Stomach smooth muscle (tissue), 2 donors: ENCODE data around the gene SLCO3A1.

Experiments
- H3K27ac ChIP-seq: one replicate; pipeline ENCODE4 v1.7.0; 2013; ENCODE audit warnings: mild to moderate bottlenecking, low read length, inconsistent platforms
- H3K27me3 ChIP-seq, 2 donors: one replicate each; pipeline ENCODE4 v1.7.0; 2013; ENCODE audit warnings: low read length in 2 of 2; ENCODE audit not compliant: insufficient read depth in 2 of 2, control insufficient read depth in 1 of 2
- H3K36me3 ChIP-seq, 2 donors: one replicate each; pipeline ENCODE4 v1.7.0; 2013; ENCODE audit warnings: low read length in 2 of 2; ENCODE audit not compliant: control insufficient read depth in 2 of 2, insufficient read depth in 2 of 2
- H3K4me1 ChIP-seq: one replicate; pipeline ENCODE4 v1.7.0; 2013; ENCODE audit warnings: low read length; ENCODE audit not compliant: control insufficient read depth, insufficient read depth
- H3K4me3 ChIP-seq, 2 donors: one replicate each; pipeline ENCODE4 v1.7.0; 2013; ENCODE audit warnings: low read length in 2 of 2
- H3K9ac ChIP-seq, 2 donors: one replicate each; pipeline ENCODE4 v1.7.0; 2013; ENCODE audit warnings: low read length in 2 of 2, mild to moderate bottlenecking in 1 of 2
- H3K9me3 ChIP-seq, 2 donors: one replicate each; pipeline ENCODE4 v1.7.0; 2013; ENCODE audit warnings: low read length in 2 of 2; ENCODE audit not compliant: control insufficient read depth in 2 of 2
- donor health status: healthy.
- donor health status: Pancreatic carcinoma.

The SLCO3A1 gene

GRCh38 chr15:91980502-91981267, 127.2 kb downstream of the SLCO3A1 start:
- no peak overlapping the region for H3K4me3 ChIP-seq
- no peaks in the 10 kb centered on the region for H3K36me3 ChIP-seq
- no peak overlapping the region for H3K27ac ChIP-seq
- peaks cover 2% of the 10 kb centered on the region for H3K4me1 ChIP-seq
- H3K9ac ChIP-seq, result no peak overlapping the region
- H3K9me3 ChIP-seq, result no peaks in the 10 kb centered on the region
- no peaks in the 10 kb centered on the region for H3K27me3 ChIP-seq

- no peak overlapping the region for H3K9ac ChIP-seq
- no peak overlapping the region for H3K27ac ChIP-seq
- no peak overlapping the region for H3K4me3 ChIP-seq
- no peaks in the 10 kb centered on the region for H3K9me3 ChIP-seq
- H3K27me3 ChIP-seq, result no peaks in the 10 kb centered on the region
- H3K4me1 ChIP-seq, result peaks cover 2% of the 10 kb centered on the region
- H3K36me3 ChIP-seq, result no peaks in the 10 kb centered on the region
These were observed 128.6 kb downstream of the SLCO3A1 start for GRCh38 chr15:91981821-91982800.

- Histone ChIP-seq H3K27me3 (no peaks in the 10 kb centered on the region), H3K4me3 (no peak overlapping the region), H3K4me1 (peaks cover 2% of the 10 kb centered on the region), H3K36me3 (no peaks in the 10 kb centered on the region), H3K9me3 (no peaks in the 10 kb centered on the region), H3K27ac (no peak overlapping the region), H3K9ac (no peak overlapping the region)
These were observed 130.3 kb downstream of the SLCO3A1 start for GRCh38 chr15:91983729-91984340.

GRCh38 chr15:91985297-91985696, 131.8 kb downstream of the SLCO3A1 start:
- Histone ChIP-seq H3K4me3 (no peak overlapping the region), H3K4me1 (peaks cover 2% of the 10 kb centered on the region), H3K27me3 (no peaks in the 10 kb centered on the region), H3K36me3 (no peaks in the 10 kb centered on the region), H3K9me3 (no peaks in the 10 kb centered on the region), H3K9ac (no peak overlapping the region), H3K27ac (no peak overlapping the region)

GRCh38 chr15:91988071-91988470, 134.6 kb downstream of the SLCO3A1 start:
- no peak overlapping the region for H3K27ac ChIP-seq
- H3K36me3 ChIP-seq, result no peaks in the 10 kb centered on the region
- no peak overlapping the region for H3K4me3 ChIP-seq
- no peaks in the 10 kb centered on the region for H3K27me3 ChIP-seq
- no peaks in the 10 kb centered on the region for H3K9me3 ChIP-seq
- H3K4me1 ChIP-seq, result peaks cover 2% of the 10 kb centered on the region
- H3K9ac ChIP-seq, result no peak overlapping the region

- no peaks in the 10 kb centered on the region for H3K27me3 ChIP-seq
- H3K9me3 ChIP-seq, result no peaks in the 10 kb centered on the region
- H3K4me1 ChIP-seq, result peaks cover 2% of the 10 kb centered on the region
- no peak overlapping the region for H3K9ac ChIP-seq
- H3K27ac ChIP-seq, result no peak overlapping the region
- no peaks in the 10 kb centered on the region for H3K36me3 ChIP-seq
- H3K4me3 ChIP-seq, result no peak overlapping the region
These were observed 135.1 kb downstream of the SLCO3A1 start for GRCh38 chr15:91988655-91989054.

- Histone ChIP-seq H3K9ac (no peak overlapping the region), H3K4me1 (peaks cover 2% of the 10 kb centered on the region), H3K36me3 (no peaks in the 10 kb centered on the region), H3K4me3 (no peak overlapping the region), H3K27ac (no peak overlapping the region), H3K27me3 (no peaks in the 10 kb centered on the region), H3K9me3 (no peaks in the 10 kb centered on the region)
These were observed 136.3 kb downstream of the SLCO3A1 start for GRCh38 chr15:91989821-91990220.

- Histone ChIP-seq H3K36me3 (no peaks in the 10 kb centered on the region), H3K27ac (no peak overlapping the region), H3K9me3 (no peaks in the 10 kb centered on the region), H3K9ac (no peak overlapping the region), H3K4me3 (no peak overlapping the region), H3K4me1 (peaks cover 2% of the 10 kb centered on the region), H3K27me3 (no peaks in the 10 kb centered on the region)
These were observed 139.4 kb downstream of the SLCO3A1 start for GRCh38 chr15:91992945-91993344.

- Histone ChIP-seq H3K36me3 (no peaks in the 10 kb centered on the region), H3K9ac (no peak overlapping the region), H3K4me3 (no peak overlapping the region), H3K9me3 (no peaks in the 10 kb centered on the region), H3K27ac (no peak overlapping the region), H3K27me3 (no peaks in the 10 kb centered on the region), H3K4me1 (peaks cover 2% of the 10 kb centered on the region)
These were observed 141.6 kb downstream of the SLCO3A1 start for GRCh38 chr15:91995146-91995545.

GRCh38 chr15:91997163-91997562, 143.7 kb downstream of the SLCO3A1 start:
- Histone ChIP-seq H3K27me3 (no peaks in the 10 kb centered on the region), H3K4me3 (no peak overlapping the region), H3K9me3 (no peaks in the 10 kb centered on the region), H3K36me3 (no peaks in the 10 kb centered on the region), H3K9ac (no peak overlapping the region), H3K27ac (no peak overlapping the region), H3K4me1 (no peaks in the 10 kb centered on the region)
